Measurements from ENCODE around the gene CEP68. TPM values are rescaled to one million over a fixed set of nuclear protein-coding genes. Genes with fewer than 3 reads are reported as not detected.
A peak's percentile ranks its signal among the peaks of the same experiment; 100 is the strongest.
"Not testable (repeated sequence)": the region's sequence is repeated elsewhere in the genome, so short reads cannot be mapped to it uniquely, and the experiment has no call there.

Gene CEP68
- total RNA-seq, 4 donors from 2014 or later = 21.6 to 40.4 (median 25.2) TPM

DNA sequence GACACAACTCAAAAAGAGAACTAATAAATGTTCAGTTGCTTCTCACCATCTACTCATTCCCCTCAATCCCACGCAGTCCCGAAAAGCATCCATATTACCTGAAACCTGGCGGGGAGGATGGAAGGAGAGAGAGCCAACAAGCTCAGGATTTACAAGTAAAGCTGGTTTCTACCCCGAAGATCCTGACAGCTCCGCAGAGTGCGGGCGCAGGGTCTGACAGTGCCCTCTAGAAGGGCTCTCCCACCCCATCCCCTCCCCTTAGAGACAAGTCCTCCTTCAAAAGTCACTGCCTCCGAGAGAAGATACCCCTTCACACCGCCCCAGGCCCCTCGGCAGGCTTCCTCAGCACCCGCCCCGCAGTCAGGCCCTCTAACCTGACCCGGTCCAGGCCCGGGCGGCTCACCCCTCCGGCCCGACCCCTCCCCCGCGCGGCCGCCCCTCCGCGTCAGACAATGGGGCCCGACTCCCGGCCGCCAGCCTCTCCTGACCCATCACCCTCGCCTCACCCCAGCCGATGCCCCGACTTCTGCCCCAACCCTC lies 73.1 kb downstream of the CEP68 start:
- no peaks in the 10 kb centered on the region for H3K9me3 ChIP-seq

DNA sequence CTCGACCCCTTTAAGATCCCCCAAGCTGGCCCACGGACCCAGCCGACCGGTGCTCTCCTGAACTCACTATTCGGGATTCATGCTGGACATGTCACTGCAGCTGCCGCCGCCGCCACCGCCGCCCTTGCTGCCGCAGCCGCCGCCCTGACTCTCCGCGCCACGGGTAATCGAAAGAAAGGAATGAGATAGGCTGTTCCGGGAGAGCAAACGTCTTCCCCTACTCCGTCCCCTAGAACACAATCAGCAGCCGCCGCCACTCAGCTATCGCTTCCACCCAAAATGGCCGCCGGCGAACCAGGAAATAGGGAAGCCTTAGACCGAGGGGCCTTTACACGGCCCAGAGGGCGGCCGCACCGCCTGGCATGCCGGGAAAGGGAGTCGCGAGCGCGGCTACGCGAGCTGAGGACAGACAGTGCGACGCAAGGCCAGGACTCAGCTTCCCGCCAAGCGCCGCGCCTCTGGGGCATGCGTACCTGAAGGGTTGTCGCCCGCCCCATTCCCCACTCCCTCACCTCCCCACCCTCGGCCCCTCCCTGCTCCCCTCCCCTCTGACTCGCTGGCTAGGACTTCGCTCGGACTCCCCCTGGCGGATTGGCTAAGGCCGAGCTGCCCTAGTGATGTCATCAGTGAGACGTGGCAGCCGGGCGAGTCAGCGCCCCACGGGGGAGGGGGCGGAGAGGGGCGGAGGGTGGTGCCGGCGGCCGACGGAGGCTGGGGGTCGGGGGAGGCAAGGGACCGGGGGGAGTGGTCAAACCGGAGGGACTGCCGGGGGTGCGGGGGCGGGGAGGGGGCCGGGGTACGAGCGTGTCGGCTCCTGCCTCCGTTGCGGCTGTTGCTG lies 73.8 kb downstream of the CEP68 start, which contains the start of gene RAB1A:
Gene RAB1A, minus strand, starts transcription at position 281 of the 838 bp plus-strand sequence. Its CDS starts 191 bp downstream, at position 90.
- Histone ChIP-seq H3K27ac (peak within 1 kb of the TSS; percentile 97 to 100 (median 99)), H3K27me3 (no peaks in the 10 kb centered on the region), H3K9me3 (no peaks in the 10 kb centered on the region), H3K4me1 (peaks cover 0 to 51% (median 33%) of the 10 kb centered on the region in 4 donors), H3K4me3 (peak within 1 kb of the TSS; percentile 58 to 98 (median 94)), H3K36me3 (no peaks in the 10 kb centered on the region)
- peak; percentile 98 for DNase-seq (ENCODE audit: low spot score in 2 of 2)
- TF ChIP-seq POLR2A (IDR thresholded peaks at IDR 0.05) = peak; percentile 97 to 98
- TF ChIP-seq, protein P1, sequence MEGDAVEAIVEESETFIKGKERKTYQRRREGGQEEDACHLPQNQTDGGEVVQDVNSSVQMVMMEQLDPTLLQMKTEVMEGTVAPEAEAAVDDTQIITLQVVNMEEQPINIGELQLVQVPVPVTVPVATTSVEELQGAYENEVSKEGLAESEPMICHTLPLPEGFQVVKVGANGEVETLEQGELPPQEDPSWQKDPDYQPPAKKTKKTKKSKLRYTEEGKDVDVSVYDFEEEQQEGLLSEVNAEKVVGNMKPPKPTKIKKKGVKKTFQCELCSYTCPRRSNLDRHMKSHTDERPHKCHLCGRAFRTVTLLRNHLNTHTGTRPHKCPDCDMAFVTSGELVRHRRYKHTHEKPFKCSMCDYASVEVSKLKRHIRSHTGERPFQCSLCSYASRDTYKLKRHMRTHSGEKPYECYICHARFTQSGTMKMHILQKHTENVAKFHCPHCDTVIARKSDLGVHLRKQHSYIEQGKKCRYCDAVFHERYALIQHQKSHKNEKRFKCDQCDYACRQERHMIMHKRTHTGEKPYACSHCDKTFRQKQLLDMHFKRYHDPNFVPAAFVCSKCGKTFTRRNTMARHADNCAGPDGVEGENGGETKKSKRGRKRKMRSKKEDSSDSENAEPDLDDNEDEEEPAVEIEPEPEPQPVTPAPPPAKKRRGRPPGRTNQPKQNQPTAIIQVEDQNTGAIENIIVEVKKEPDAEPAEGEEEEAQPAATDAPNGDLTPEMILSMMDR (IDR thresholded peaks at IDR 0.05) = peak; percentile 55 to 85 (median 60)
- peak; percentile 87 to 100 for TF ChIP-seq EP300 (IDR thresholded peaks at IDR 0.05)
- WGBS, 2 donors = 1 to 3% methylated on average over 15 to 64 of the region's 76 CpGs

More for the DNA sequence above, 73.1 kb downstream of the CEP68 start:
- Histone ChIP-seq H3K4me3 (peak overlapping the region; percentile 58 to 98 (median 94)), H3K27me3 (no peaks in the 10 kb centered on the region), H3K4me1 (peaks cover 0 to 58% (median 34%) of the 10 kb centered on the region in 4 donors), H3K27ac (peak overlapping the region; percentile 86 to 100 (median 99)), H3K36me3 (no peaks in the 10 kb centered on the region)
- peak in 1 of 2 donors; percentile 23 for DNase-seq (ENCODE audit: low spot score in 2 of 2)
- WGBS, 2 donors = 0 to 1% methylated on average over 22 to 29 of the region's 29 CpGs
- TF ChIP-seq EP300 (IDR thresholded peaks at IDR 0.05) (no peak), POLR2A (IDR thresholded peaks at IDR 0.05) (no peak)
- TF ChIP-seq, protein P1 (IDR thresholded peaks at IDR 0.05) = no peak

DNA sequence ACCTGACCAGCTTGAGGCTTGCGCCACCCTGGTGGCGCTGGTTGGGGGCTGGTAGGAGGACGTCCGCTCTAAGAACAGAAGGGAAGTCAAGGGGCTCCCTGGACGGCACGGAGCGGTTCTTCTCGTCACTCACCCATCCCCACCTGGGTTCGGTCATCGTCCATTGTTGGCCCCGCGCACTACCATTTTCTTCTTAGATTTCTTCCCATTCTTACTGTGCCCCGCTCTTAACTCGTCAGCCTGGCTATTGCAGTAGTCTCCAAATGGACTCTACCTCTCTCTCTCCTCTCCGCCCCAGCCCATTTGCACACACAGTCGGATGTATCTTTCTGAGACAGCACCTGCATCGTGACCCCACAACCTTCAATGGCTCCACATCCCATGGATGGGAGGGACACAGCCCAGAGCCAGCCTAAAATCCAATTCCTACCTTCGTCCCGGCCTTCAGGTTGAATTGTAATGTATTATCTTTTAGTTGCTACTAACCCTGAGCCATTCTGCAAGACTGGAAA lies 74.5 kb downstream of the CEP68 start:
- TF ChIP-seq POLR2A (IDR thresholded peaks at IDR 0.05) (no peak), EP300 (IDR thresholded peaks at IDR 0.05) (no peak)
- TF ChIP-seq, protein P1 (IDR thresholded peaks at IDR 0.05) = no peak
- Histone ChIP-seq H3K36me3 (no peaks in the 10 kb centered on the region), H3K9me3 (no peaks in the 10 kb centered on the region), H3K4me3 (peak overlapping the region; percentile 47 to 98 (median 78)), H3K4me1 (peaks cover 0 to 44% (median 28%) of the 10 kb centered on the region in 4 donors), H3K27me3 (no peaks in the 10 kb centered on the region), H3K27ac (peak overlapping the region; percentile 93 to 100 (median 98))
- DNase-seq (ENCODE audit: low spot score in 2 of 2) = peak in 1 of 2 donors; percentile 53
- WGBS, 2 donors = 15% methylated on average over 19 of the region's 19 CpGs

DNA sequence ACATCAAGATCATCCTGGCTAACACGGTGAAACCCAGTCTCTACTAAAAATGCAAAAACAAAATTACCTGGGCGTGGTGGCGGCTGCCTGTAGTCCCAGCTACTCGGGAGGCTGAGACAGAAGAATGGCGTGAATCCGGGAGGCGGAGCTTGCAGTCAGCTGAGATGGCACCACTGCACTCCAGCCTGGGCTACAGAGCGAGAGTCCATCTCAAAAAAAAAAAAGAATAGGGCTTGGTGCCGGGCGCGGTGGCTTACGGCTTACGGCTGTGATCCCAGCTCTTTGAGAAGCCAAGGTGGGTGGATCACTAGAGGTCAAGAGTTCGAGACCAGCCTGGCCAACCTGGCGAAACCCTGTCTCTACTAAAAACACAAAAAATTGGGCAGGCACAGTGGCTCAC lies 76.7 kb downstream of the CEP68 start:
- not testable (repeated sequence) for H3K9me3 ChIP-seq; DNase-seq (ENCODE audit: low spot score in 2 of 2); H3K27ac ChIP-seq; H3K27me3 ChIP-seq; H3K36me3 ChIP-seq; H3K4me3 ChIP-seq
- peaks cover 0 to 22% (median 9%) of the 10 kb centered on the region in 4 donors for H3K4me1 ChIP-seq
- WGBS, 2 donors = 88 to 92% methylated on average over 15 of the region's 15 CpGs

- Histone ChIP-seq H3K27ac (no peak overlapping the region), H3K27me3 (no peaks in the 10 kb centered on the region), H3K9me3 (no peaks in the 10 kb centered on the region), H3K4me3 (no peak overlapping the region), H3K4me1 (peaks cover 0 to 15% (median 4%) of the 10 kb centered on the region in 4 donors), H3K36me3 (no peaks in the 10 kb centered on the region)
- no peak for DNase-seq (ENCODE audit: low spot score in 2 of 2)
- WGBS, 2 donors = 74 to 83% methylated on average over 4 of the region's 4 CpGs
- TF ChIP-seq, protein P1 (IDR thresholded peaks at IDR 0.05) = no peak
- TF ChIP-seq EP300 (IDR thresholded peaks at IDR 0.05) = no peak
- no peak for TF ChIP-seq POLR2A (IDR thresholded peaks at IDR 0.05)
These were observed 77.4 kb downstream of the CEP68 start for GRCh38 chr2:65133626-65134025.

All from tibial nerve (tissue), 4 donors.